GM18499 (cell line): ENCODE measurements around the gene RAB40C.

Experiments used
- ATAC-seq: cut with Tn5 transposase; IDR thresholded peaks from one replicate; pipeline ENCODE4 v1.9.1; 2021; ENCODE audit warnings: moderate number of reproducible peaks; ENCODE audit not compliant: insufficient read depth, unreplicated experiment

Gene RAB40C

DNA sequence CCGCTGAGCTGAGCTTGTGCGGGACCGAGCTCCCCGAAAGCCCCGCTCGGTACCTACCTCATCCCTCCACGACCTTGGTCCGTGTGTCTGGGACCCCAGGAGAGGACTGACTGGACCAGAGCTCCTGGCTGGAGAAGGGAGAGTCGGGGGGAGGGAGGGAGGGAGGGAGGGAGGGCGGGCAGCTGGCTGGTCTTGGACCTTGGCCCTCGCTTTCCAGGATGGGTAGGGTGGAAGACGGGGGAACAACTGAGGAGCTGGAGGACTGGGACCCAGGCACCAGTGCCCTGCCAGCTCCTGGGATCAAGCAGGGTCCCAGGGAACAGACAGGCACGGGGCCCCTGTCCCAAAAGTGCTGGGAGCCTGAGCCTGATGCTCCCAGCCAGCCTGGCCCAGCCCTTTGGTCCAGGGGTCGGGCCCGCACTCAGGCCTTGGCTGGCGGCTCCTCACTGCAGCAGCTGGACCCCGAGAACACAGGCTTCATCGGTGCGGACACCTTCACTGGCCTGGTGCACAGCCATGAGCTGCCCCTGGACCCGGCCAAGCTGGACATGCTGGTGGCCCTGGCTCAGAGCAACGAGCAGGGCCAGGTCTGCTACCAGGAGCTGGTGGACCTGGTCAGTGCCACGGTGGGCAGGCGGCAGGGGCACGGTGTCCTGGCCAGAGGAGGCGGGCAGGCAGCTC lies 86.2 kb downstream of the RAB40C start:
- ATAC-seq = no peak

DNA sequence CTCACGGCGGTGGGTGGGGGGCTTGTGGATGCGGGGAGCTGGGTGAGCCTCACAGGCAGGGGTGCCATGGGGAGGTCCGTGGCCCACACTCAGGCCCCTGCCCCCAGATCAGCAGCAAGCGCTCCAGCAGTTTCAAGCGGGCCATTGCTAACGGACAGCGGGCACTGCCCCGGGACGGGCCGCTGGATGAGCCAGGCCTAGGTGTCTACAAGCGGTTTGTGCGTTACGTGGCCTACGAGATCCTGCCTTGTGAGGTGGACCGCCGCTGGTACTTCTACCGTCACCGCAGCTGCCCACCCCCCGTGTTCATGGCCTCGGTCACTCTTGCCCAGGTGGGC lies 86.7 kb downstream of the RAB40C start:
- ATAC-seq = no peak

DNA sequence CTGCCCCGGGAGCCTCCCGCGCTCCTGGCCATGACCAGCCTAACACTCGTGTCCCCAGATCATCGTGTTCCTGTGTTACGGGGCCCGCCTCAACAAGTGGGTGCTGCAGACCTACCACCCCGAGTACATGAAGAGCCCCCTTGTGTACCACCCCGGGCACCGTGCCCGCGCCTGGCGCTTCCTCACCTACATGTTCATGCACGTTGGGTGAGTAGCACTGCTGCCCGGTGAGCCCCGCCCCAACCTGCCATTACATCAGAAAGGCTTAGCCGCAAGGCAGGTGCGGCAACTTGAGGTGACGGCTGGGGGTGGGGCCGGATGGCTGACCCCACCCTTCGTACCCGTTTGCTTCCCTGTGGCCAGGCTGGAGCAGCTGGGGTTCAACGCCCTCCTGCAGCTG lies 87.0 kb downstream of the RAB40C start:
- no peak for ATAC-seq

DNA sequence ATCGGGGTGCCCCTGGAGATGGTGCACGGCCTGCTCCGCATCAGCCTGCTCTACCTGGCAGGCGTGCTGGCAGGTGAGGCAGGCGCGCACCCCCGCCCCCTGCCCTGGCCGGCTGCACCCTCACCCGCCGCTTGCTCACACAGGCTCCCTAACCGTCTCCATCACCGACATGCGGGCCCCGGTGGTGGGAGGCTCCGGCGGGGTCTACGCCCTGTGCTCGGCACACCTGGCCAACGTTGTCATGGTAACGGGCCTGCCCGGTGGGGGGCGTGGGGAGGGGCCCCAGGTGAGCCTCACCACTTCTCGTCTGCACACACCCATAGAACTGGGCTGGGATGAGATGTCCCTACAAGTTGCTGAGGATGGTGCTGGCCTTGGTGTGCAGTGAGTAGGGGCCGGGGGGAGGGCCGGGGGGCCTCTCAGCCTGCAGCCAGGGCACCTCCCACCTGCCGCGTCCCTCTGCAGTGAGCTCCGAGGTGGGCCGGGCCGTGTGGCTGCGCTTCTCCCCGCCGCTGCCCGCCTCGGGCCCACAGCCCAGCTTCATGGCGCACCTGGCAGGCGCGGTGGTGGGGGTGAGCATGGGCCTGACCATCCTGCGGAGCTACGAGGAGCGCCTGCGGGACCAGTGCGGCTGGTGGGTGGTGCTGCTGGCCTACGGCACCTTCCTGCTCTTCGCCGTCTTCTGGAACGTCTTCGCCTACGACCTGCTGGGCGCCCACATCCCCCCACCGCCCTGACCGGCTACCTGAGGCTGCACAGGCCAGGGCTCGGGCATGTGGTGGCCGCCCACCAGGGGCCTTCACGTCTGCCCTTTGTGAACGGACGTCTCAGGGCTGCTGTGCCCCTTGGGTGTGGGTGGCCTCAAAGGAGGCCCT lies 87.7 kb downstream of the RAB40C start:
- ATAC-seq = no peak

DNA sequence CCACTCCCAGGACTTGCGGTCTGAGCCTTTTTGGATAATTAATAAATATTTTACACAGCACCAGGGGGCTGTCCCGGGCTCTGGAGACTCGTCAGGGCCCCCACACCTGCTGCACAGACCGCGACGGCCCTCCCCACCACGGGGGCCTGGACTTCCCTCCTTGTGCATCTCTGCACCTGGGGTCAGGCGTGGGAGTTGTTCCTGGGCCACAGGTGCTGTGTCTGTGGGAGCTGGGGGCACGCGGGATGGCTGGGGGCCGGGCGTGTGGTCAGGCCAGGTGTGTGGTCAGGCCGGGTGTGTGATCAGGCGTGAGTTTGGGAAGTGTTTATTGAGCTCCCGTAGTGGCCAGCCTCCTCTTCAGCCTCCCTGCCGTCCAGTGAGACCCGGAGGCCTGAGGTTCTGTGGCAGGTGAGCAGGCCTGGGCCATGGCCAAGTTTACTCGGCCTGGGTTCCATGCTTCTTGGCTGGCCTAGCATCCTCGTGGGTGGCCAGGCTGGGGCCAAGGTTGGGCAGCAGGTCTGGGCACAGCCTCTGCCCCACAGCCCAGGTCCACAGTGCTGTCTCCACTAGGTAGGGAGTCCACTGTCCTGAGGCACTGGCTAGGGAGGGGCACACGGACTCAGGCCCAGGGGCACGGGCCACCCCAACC lies 88.5 kb downstream of the RAB40C start:
- ATAC-seq = no peak
